A549 (cell line): ENCODE results near the gene UBE2G2. TPM values are rescaled to one million over a fixed set of nuclear protein-coding genes. Genes with fewer than 3 reads are reported as not detected.
A peak's percentile ranks its signal among the peaks of the same experiment; 100 is the strongest.

Experiments used
- ATAC-seq, 2 experiments: fragments of 200-7000 bp in 1 of 2; fragments of >200 bp in 1 of 2; cut with Nextera tagmentation in 1 of 2; cut with Tn5 transposase in 1 of 2; 3 replicates each; pipeline versions ENCODE4 v1.8.0 to v1.9.1; 2018 to 2020; ENCODE audit warnings: mild to moderate bottlenecking in 1 of 2, moderate library complexity in 1 of 2
- CTCF ChIA-PET: fragments of 300-600 bp; sonication (Branson Sonifier 250); formaldehyde crosslinking; extraction: SDS; loops from one replicate; lab custom pipeline; 2021; ENCODE audit warnings: antibody characterized with exemption, inconsistent platforms; lab: Yijun Ruan, JAX
- POLR2A ChIA-PET: fragments of 350-600 bp; formaldehyde crosslinking; extraction: SDS; loops from one replicate; lab custom pipeline; 2021; ENCODE audit warnings: antibody characterized with exemption, inconsistent platforms; lab: Yijun Ruan, JAX
- DNase-seq, 2 experiments: peaks; one replicate each; pipeline versions ENCODE4 v3.0.0 to v3.0.0-alpha.2; 2011 to 2016; ENCODE audit warnings: low read depth in 1 of 2, low spot score in 1 of 2
- FAIRE-seq: peaks from 2 replicates; lab custom pipeline; 2011; peaks lifted over from hg19 to GRCh38; lab: Jason Lieb, UNC
- H3K27ac ChIP-seq, 2 experiments: fragments of >200 bp; sonication (Bioruptor Twin); formaldehyde crosslinking; 3 replicates each; pipeline ENCODE4 v1.5.1; 2016 to 2017
- H3K4me1 ChIP-seq: fragments of >200 bp; sonication (Bioruptor Twin); formaldehyde crosslinking; 3 replicates; pipeline ENCODE4 v1.6.1; 2016
- H3K4me2 ChIP-seq: fragments of >200 bp; sonication (Bioruptor Twin); formaldehyde crosslinking; 3 replicates; pipeline ENCODE4 v1.6.1; 2016
- H3K4me3 ChIP-seq: fragments of >200 bp; sonication (Bioruptor Twin); formaldehyde crosslinking; 3 replicates; pipeline ENCODE4 v1.5.1; 2016
- H3K9me3 ChIP-seq: fragments of >200 bp; sonication (Bioruptor Twin); formaldehyde crosslinking; 3 replicates; pipeline ENCODE4 v1.6.1; 2016
- BHLHE40 ChIP-seq: IDR thresholded peaks from 2 replicates; pipeline ENCODE4 v1.6.1; 2012; ENCODE audit warnings: low read depth, low read length, inconsistent platforms
- CEBPB ChIP-seq, 2 experiments: fragments of >200 bp in 1 of 2; sonication (Bioruptor Twin) in 1 of 2; formaldehyde crosslinking in 1 of 2; IDR thresholded peaks; 2 replicates each; pipeline ENCODE4 v1.6.1; 2012 to 2016
- EHF ChIP-seq: fragments of 250-450 bp; sonication (Bioruptor Pico); IDR thresholded peaks from 2 replicates; pipeline ENCODE4 v1.5.0; 2020; ENCODE audit warnings: mild to moderate bottlenecking
- EHMT2 ChIP-seq: fragments of 200-600 bp; sonication (generic); IDR thresholded peaks from 2 replicates; pipeline ENCODE4 v1.6.1; 2016; ENCODE audit warnings: antibody characterized with exemption, low read depth, mild to moderate bottlenecking, moderate library complexity
- ELK1 ChIP-seq: fragments of 150-350 bp; IDR thresholded peaks from 2 replicates; pipeline ENCODE4 v1.6.1; 2014; ENCODE audit warnings: low read depth, mild to moderate bottlenecking, low read length
- EP300 ChIP-seq, 2 experiments: fragments of >200 bp; sonication (Bioruptor Twin); formaldehyde crosslinking; IDR thresholded peaks; 2 replicates in 1 of 2; 3 replicates in 1 of 2; pipeline ENCODE4 v1.6.1; 2016 to 2017
- ESRRA ChIP-seq: fragments of 150-350 bp; IDR thresholded peaks from 2 replicates; pipeline ENCODE4 v1.6.1; 2014; ENCODE audit warnings: mild to moderate bottlenecking, low read length, borderline replicate concordance
- FOSB ChIP-seq: fragments of 250-450 bp; sonication (Bioruptor Pico); IDR thresholded peaks from 2 replicates; pipeline ENCODE4 v1.5.0; 2020; ENCODE audit warnings: mild to moderate bottlenecking, moderate library complexity
- GATA3 ChIP-seq: IDR thresholded peaks from 2 replicates; pipeline ENCODE4 v1.6.1; 2012; ENCODE audit warnings: borderline replicate concordance
- HEYL ChIP-seq: fragments of 250-450 bp; sonication (Bioruptor Pico); IDR thresholded peaks from 2 replicates; pipeline ENCODE4 v1.8.0; 2021; ENCODE audit warnings: mild to moderate bottlenecking, moderate library complexity
- HMGXB4 ChIP-seq: fragments of 250-450 bp; sonication (Bioruptor Pico); IDR thresholded peaks from 2 replicates; pipeline ENCODE4 v1.5.0; 2021; ENCODE audit warnings: mild to moderate bottlenecking, moderate library complexity, borderline replicate concordance
- JUN ChIP-seq, 2 experiments: fragments of >200 bp; sonication (Bioruptor Twin); formaldehyde crosslinking; IDR thresholded peaks; 2 replicates in 1 of 2; 3 replicates in 1 of 2; pipeline ENCODE4 v1.6.1; 2016 to 2017
- MAX ChIP-seq: IDR thresholded peaks from 2 replicates; pipeline ENCODE4 v1.6.1; 2012
- NPAS2 ChIP-seq: fragments of 250-450 bp; sonication (Bioruptor Pico); IDR thresholded peaks from 2 replicates; pipeline ENCODE4 v1.8.0; 2022; ENCODE audit warnings: mild to moderate bottlenecking, moderate library complexity, borderline replicate concordance
- PBX3 ChIP-seq: IDR thresholded peaks from 2 replicates; pipeline ENCODE4 v1.6.1; 2012
- PHF8 ChIP-seq: fragments of 200-600 bp; sonication (generic); IDR thresholded peaks from 2 replicates; pipeline ENCODE4 v1.6.1; 2016; ENCODE audit warnings: low read depth, mild to moderate bottlenecking, antibody characterized with exemption, moderate library complexity, borderline replicate concordance
- POLR2A ChIP-seq: IDR thresholded peaks from 2 replicates; pipeline ENCODE4 v1.6.1; 2012; ENCODE audit warnings: mild to moderate bottlenecking, low read length
- POLR2AphosphoS2 ChIP-seq: conservative IDR thresholded peaks from 2 replicates; pipeline ENCODE4 v1.6.1; 2012; ENCODE audit warnings: low read length, improper control_type of control experiment, inconsistent platforms
- RCOR1 ChIP-seq: fragments of 150-350 bp; IDR thresholded peaks from 2 replicates; pipeline ENCODE4 v1.6.1; 2014; ENCODE audit warnings: antibody characterized with exemption, low read length, low read depth
- RNF2 ChIP-seq: fragments of 200-600 bp; sonication (generic); IDR thresholded peaks from 2 replicates; pipeline ENCODE4 v1.6.1; 2016; ENCODE audit warnings: low read depth, mild to moderate bottlenecking, antibody characterized with exemption, moderate library complexity, borderline replicate concordance
- ZC3H11A ChIP-seq: fragments of 450-650 bp; IDR thresholded peaks from 2 replicates; pipeline ENCODE4 v1.6.1; 2014; ENCODE audit warnings: antibody characterized with exemption, mild to moderate bottlenecking
- WGBS: methylation state at CpG from one replicate; pipeline ENCODE4 v1.1.6; 2017; ENCODE audit errors: missing lambda C conversion rate; 5-methylcytosine and 5-hydroxymethylcytosine counted together
- polyA plus RNA-seq, 4 experiments: library from polyadenylated mRNA; depleted of rRNA in 3 of 4; stranded (reverse); fragments of >200 nt; fragmentation: RNase III in 1 of 4; extraction: RNeasy Plus Mini Kit Qiagen cat#74134 plus additional on column Dnase treatment in 1 of 4; gene quantifications; 2 replicates in 3 of 4; 3 replicates in 1 of 4; pipeline ENCODE4 v1.2.3, GENCODE V29; 2011 to 2017

UBE2G2 gene
- polyA plus RNA-seq, 2 of the 4 experiments (the other 2 are of a cell fraction): 56.9 to 68.2 TPM

GRCh38 chr21:44815852-44816628 is 14.4 kb upstream of the UBE2G2 start:
- no peak for TF ChIP-seq FOSB (CRISPR knock-in tag)
- TF ChIP-seq RNF2: no peak
- no peak for TF ChIP-seq GATA3
- no peak for TF ChIP-seq BHLHE40
- TF ChIP-seq EHF (CRISPR knock-in tag): no peak
- TF ChIP-seq MAX: no peak
- TF ChIP-seq CEBPB (IDR thresholded peaks at IDR 0.05): no peak
- TF ChIP-seq PBX3: no peak
- TF ChIP-seq EHMT2: no peak
- ATAC-seq: no peak
- DNase-seq: no peak
- POLR2A ChIA-PET: interaction anchor here (1.0 to 2.4 kb wide), 2 partner anchors 14 to 50 kb away, joined by 3 to 7 read pairs; partner anchors contain the start of gene UBE2G2
- no peak overlapping the region for H3K27ac ChIP-seq
- CTCF ChIA-PET: interaction anchor here (1.0 to 1.1 kb wide), 2 partner anchors 15 to 23 kb away, joined by 3 read pairs; partner anchors contain the start of gene UBE2G2
- H3K4me2 ChIP-seq: peak overlapping the region; percentile 69; the same call in 2 of the 3 replicates
- FAIRE-seq: no peak
- H3K9me3 ChIP-seq: peaks cover 13% of the 10 kb centered on the region
- no peak overlapping the region for H3K4me3 ChIP-seq
- WGBS: 90% methylated on average over 8 of the region's 10 CpGs
- H3K4me1 ChIP-seq: peaks cover 9% of the 10 kb centered on the region; the same call in 2 of the 3 replicates

- H3K9me3 ChIP-seq: peaks cover 10% of the 10 kb centered on the region
- ChIA-PET POLR2A (interaction anchor here (1.0 to 2.4 kb wide), 2 partner anchors 13 to 51 kb away, joined by 3 to 7 read pairs; partner anchors contain the start of gene UBE2G2), CTCF (interaction anchor here (1.0 to 1.3 kb wide), 3 partner anchors 10 to 22 kb away, joined by 3 to 4 read pairs (median 3); partner anchors contain the start of gene UBE2G2)
- FAIRE-seq: no peak
- no peak for TF ChIP-seq RCOR1
- no peak for TF ChIP-seq EP300 (IDR thresholded peaks at IDR 0.05)
- no peak for TF ChIP-seq HEYL (CRISPR knock-in tag)
- no peak for TF ChIP-seq POLR2A
- TF ChIP-seq PHF8: no peak
- TF ChIP-seq HMGXB4: no peak
- no peak for TF ChIP-seq POLR2AphosphoS2
- TF ChIP-seq NPAS2 (CRISPR knock-in tag): no peak
- no peak for TF ChIP-seq JUN (IDR thresholded peaks at IDR 0.05)
- TF ChIP-seq ESRRA: no peak
- no peak for TF ChIP-seq PBX3
- TF ChIP-seq ZC3H11A: no peak
- no peak for TF ChIP-seq ELK1
- TF ChIP-seq RNF2: no peak
- peaks cover 9% of the 10 kb centered on the region; the same call in 2 of the 3 replicates for H3K4me1 ChIP-seq
- 90% methylated on average over 2 of the region's 8 CpGs for WGBS
- no peak for ATAC-seq
- H3K27ac ChIP-seq: no peak overlapping the region
- no peak for DNase-seq
- H3K4me3 ChIP-seq: no peak overlapping the region
- H3K4me2 ChIP-seq: no peak overlapping the region
These were observed 13.6 kb upstream of the UBE2G2 start for GRCh38 chr21:44815225-44815624.
